HCT116 (cell line): ENCODE measurements around the gene LIPG.

Experiments used
- POLR2A ChIP-seq: IDR thresholded peaks from 2 replicates; pipeline ENCODE4 v1.7.0; 2011; ENCODE audit warnings: borderline replicate concordance; ENCODE audit not compliant: insufficient read depth, insufficient read length; ENCODE audit errors: extremely low read depth
- RAD21 ChIP-seq: IDR thresholded peaks from 2 replicates; pipeline ENCODE4 v1.6.1; 2012; ENCODE audit warnings: low read depth, mild to moderate bottlenecking
- REST ChIP-seq: IDR thresholded peaks from 2 replicates; pipeline ENCODE4 v1.6.1; 2012; ENCODE audit warnings: low read depth
- SP1 ChIP-seq: IDR thresholded peaks from 2 replicates; pipeline ENCODE4 v1.6.1; 2012; ENCODE audit warnings: low read depth
- TF ChIP-seq, protein P1 (sequence below), 3 experiments: fragments of 200-600 bp in 1 of 3; sonication (generic) in 1 of 3; IDR thresholded peaks in 2 of 3; conservative IDR thresholded peaks in 1 of 3; 2 replicates each; pipeline ENCODE4 v1.5.1; 2012 to 2017; ENCODE audit warnings: low read depth in 2 of 3, low read length in 2 of 3, antibody characterized with exemption in 1 of 3, borderline replicate concordance in 1 of 3, control low read depth in 1 of 3, mild to moderate bottlenecking in 1 of 3, mixed read lengths in 1 of 3, mixed run types in 1 of 3, moderate library complexity in 1 of 3; ENCODE audit not compliant: insufficient read depth in 1 of 3

- TF ChIP-seq POLR2A, result no peak
- TF ChIP-seq, protein P1, sequence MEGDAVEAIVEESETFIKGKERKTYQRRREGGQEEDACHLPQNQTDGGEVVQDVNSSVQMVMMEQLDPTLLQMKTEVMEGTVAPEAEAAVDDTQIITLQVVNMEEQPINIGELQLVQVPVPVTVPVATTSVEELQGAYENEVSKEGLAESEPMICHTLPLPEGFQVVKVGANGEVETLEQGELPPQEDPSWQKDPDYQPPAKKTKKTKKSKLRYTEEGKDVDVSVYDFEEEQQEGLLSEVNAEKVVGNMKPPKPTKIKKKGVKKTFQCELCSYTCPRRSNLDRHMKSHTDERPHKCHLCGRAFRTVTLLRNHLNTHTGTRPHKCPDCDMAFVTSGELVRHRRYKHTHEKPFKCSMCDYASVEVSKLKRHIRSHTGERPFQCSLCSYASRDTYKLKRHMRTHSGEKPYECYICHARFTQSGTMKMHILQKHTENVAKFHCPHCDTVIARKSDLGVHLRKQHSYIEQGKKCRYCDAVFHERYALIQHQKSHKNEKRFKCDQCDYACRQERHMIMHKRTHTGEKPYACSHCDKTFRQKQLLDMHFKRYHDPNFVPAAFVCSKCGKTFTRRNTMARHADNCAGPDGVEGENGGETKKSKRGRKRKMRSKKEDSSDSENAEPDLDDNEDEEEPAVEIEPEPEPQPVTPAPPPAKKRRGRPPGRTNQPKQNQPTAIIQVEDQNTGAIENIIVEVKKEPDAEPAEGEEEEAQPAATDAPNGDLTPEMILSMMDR (IDR thresholded peaks at IDR 0.05 in 2 of 3, conservative IDR thresholded peaks at IDR 0.05 in 1 of 3; ENCODE audit: borderline replicate concordance in 1 of 3, insufficient read depth in 1 of 3, low read depth in 2 of 3, low read length in 2 of 3), result no peak
- TF ChIP-seq SP1, result no peak
- no peak for TF ChIP-seq RAD21
- TF ChIP-seq REST, result no peak
These were observed 66.3 kb downstream of the LIPG start for GRCh38 chr18:49628119-49628518.
